HEK293 (cell line): Measurements from ENCODE around the gene PKP4.

Experiments
- CTCF ChIA-PET: fragments of 350-600 bp; formaldehyde crosslinking; extraction: SDS; loops from one replicate; lab custom pipeline; 2021; ENCODE audit warnings: antibody characterized with exemption; lab: Yijun Ruan, JAX
- POLR2A ChIA-PET: fragments of 300-600 bp; formaldehyde crosslinking; extraction: SDS; loops from one replicate; lab custom pipeline; 2020; ENCODE audit warnings: antibody characterized with exemption, inconsistent platforms; lab: Yijun Ruan, JAX
- H3K27ac ChIP-seq: fragments of 200-500 bp; sonication (Bioruptor generic); 2 replicates; pipeline ENCODE4 v1.5.1; 2014; ENCODE audit warnings: low read depth, low read length, control low read depth, inconsistent platforms; ENCODE audit errors: extremely low read depth
- H3K36me3 ChIP-seq, 2 experiments: fragments of 200-500 bp in 1 of 2; sonication (Bioruptor generic) in 1 of 2; 1 replicate in 1 of 2; 2 replicates in 1 of 2; pipeline ENCODE4 v1.5.1; 2014 to 2017; ENCODE audit warnings: inconsistent platforms in 2 of 2, low read length in 2 of 2; ENCODE audit not compliant: control insufficient read depth in 2 of 2, insufficient read depth in 1 of 2
- H3K4me1 ChIP-seq: fragments of 200-500 bp; sonication (Bioruptor generic); 2 replicates; pipeline ENCODE4 v1.5.1; 2014; ENCODE audit warnings: mild to moderate bottlenecking, low read length, inconsistent platforms; ENCODE audit not compliant: control insufficient read depth, insufficient read depth
- H3K4me3 ChIP-seq: 2 replicates; pipeline ENCODE4 v1.5.1; 2011; ENCODE audit warnings: low read depth, mild to moderate bottlenecking, control low read depth, low read length, moderate library complexity
- H3K9me3 ChIP-seq: fragments of 200-500 bp; sonication (Bioruptor generic); 2 replicates; pipeline ENCODE4 v1.5.1; 2014; ENCODE audit warnings: low read depth, low read length, inconsistent platforms; ENCODE audit not compliant: control insufficient read depth, insufficient read depth
- GLI2 ChIP-seq: fragments of 450-650 bp; formaldehyde crosslinking; IDR thresholded peaks from 2 replicates; pipeline ENCODE4; 2017; ENCODE audit warnings: missing biosample characterization, missing genetic modification characterization, low read depth, borderline replicate concordance
- GLIS2 ChIP-seq: fragments of 450-650 bp; formaldehyde crosslinking; IDR thresholded peaks from 2 replicates; pipeline ENCODE4 v1.5.1; 2016; ENCODE audit warnings: missing biosample characterization, missing genetic modification characterization
- MZF1 ChIP-seq: fragments of 450-650 bp; formaldehyde crosslinking; IDR thresholded peaks from 2 replicates; pipeline ENCODE4 v1.5.1; 2017; ENCODE audit warnings: missing biosample characterization, missing genetic modification characterization, borderline replicate concordance
- YY1 ChIP-seq: fragments of 450-650 bp; formaldehyde crosslinking; IDR thresholded peaks from 2 replicates; pipeline ENCODE4 v1.5.1; 2018; ENCODE audit warnings: missing biosample characterization, missing genetic modification characterization
- ZBTB21 ChIP-seq: fragments of 450-650 bp; formaldehyde crosslinking; IDR thresholded peaks from 2 replicates; pipeline ENCODE4 v1.5.1; 2017; ENCODE audit warnings: missing biosample characterization, missing genetic modification characterization
- ZFP41 ChIP-seq: fragments of 450-650 bp; formaldehyde crosslinking; IDR thresholded peaks from 2 replicates; pipeline ENCODE4 v1.5.1; 2016; ENCODE audit warnings: missing biosample characterization, missing genetic modification characterization, borderline replicate concordance
- ZNF266 ChIP-seq: fragments of 450-650 bp; formaldehyde crosslinking; IDR thresholded peaks from 2 replicates; pipeline ENCODE4 v1.5.1; 2016; ENCODE audit warnings: missing biosample characterization, missing genetic modification characterization, low read depth
- ZNF391 ChIP-seq: fragments of 450-650 bp; formaldehyde crosslinking; IDR thresholded peaks from 2 replicates; pipeline ENCODE4 v1.5.1; 2016; ENCODE audit warnings: low read depth, missing biosample characterization, missing genetic modification characterization, borderline replicate concordance
- ZNF433 ChIP-seq: fragments of 450-650 bp; formaldehyde crosslinking; IDR thresholded peaks from 2 replicates; pipeline ENCODE4 v1.5.1; 2016; ENCODE audit warnings: missing biosample characterization, missing genetic modification characterization, low read depth
- ZNF48 ChIP-seq: fragments of 450-650 bp; formaldehyde crosslinking; IDR thresholded peaks from 2 replicates; pipeline ENCODE4 v1.5.1; 2016; ENCODE audit warnings: missing biosample characterization, missing genetic modification characterization
- ZNF544 ChIP-seq: fragments of 450-650 bp; formaldehyde crosslinking; IDR thresholded peaks from 2 replicates; pipeline ENCODE4 v1.5.0; 2017; ENCODE audit warnings: missing biosample characterization, missing genetic modification characterization
- ZNF555 ChIP-seq: fragments of 450-650 bp; formaldehyde crosslinking; conservative IDR thresholded peaks from 2 replicates; pipeline ENCODE4 v1.5.1; 2017; ENCODE audit warnings: missing biosample characterization, mild to moderate bottlenecking, missing genetic modification characterization, inconsistent platforms
- ZXDB ChIP-seq: fragments of 450-650 bp; formaldehyde crosslinking; IDR thresholded peaks from 2 replicates; pipeline ENCODE4 v1.5.1; 2016; ENCODE audit warnings: missing biosample characterization, missing genetic modification characterization
- TF ChIP-seq, protein P1 (sequence below): fragments of 450-650 bp; formaldehyde crosslinking; IDR thresholded peaks from 2 replicates; pipeline ENCODE4; 2016; ENCODE audit warnings: missing biosample characterization, missing genetic modification characterization
- TF ChIP-seq, protein P2 (sequence below): fragments of 450-650 bp; formaldehyde crosslinking; IDR thresholded peaks from 2 replicates; pipeline ENCODE4 v1.5.1; 2016; ENCODE audit warnings: missing biosample characterization, missing genetic modification characterization
- TF ChIP-seq, protein P3 (sequence below): fragments of 450-650 bp; formaldehyde crosslinking; optimal IDR thresholded peaks from 2 replicates; pipeline ENCODE3; 2016; ENCODE audit warnings: missing biosample characterization, mild to moderate bottlenecking, missing genetic modification characterization
- TF ChIP-seq, protein P4 (sequence below): fragments of 450-650 bp; formaldehyde crosslinking; IDR thresholded peaks from 2 replicates; pipeline ENCODE4 v1.5.1; 2017; ENCODE audit warnings: missing biosample characterization, missing genetic modification characterization
- TF ChIP-seq, protein P5 (sequence below): fragments of 450-650 bp; formaldehyde crosslinking; IDR thresholded peaks from 2 replicates; pipeline ENCODE4 v1.5.1; 2016; ENCODE audit warnings: missing biosample characterization, missing genetic modification characterization
- TF ChIP-seq, protein P6 (sequence below): fragments of 450-650 bp; formaldehyde crosslinking; conservative IDR thresholded peaks from 2 replicates; pipeline ENCODE4 v1.5.1; 2016; ENCODE audit warnings: low read depth, missing biosample characterization, missing genetic modification characterization
- TF ChIP-seq, protein P7 (sequence below): fragments of 450-650 bp; formaldehyde crosslinking; IDR thresholded peaks from 2 replicates; pipeline ENCODE4 v1.5.1; 2016; ENCODE audit warnings: missing biosample characterization, missing genetic modification characterization

The PKP4 gene

DNA sequence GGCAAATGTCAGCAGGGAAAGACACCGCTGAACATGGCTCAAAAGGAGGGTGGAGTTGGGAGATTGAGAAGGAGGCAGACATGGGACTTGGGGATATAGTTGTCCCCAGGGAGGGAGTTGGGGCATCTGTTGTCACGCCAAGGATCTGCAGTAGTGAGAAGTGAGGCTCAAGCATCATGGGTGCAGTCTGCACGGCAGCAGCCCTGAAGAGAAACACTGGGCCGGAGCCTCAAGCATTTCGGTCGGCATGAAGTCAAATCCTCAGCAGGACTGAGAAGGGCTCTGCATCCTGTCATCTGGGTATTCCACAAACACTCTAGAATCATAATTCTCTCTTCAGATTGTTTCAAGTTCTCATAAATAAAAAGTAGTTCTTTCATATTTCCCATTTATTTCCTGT, 205.7 kb downstream of the PKP4 start (continued):
- TF ChIP-seq ZNF391 = no peak
- TF ChIP-seq, protein P1, sequence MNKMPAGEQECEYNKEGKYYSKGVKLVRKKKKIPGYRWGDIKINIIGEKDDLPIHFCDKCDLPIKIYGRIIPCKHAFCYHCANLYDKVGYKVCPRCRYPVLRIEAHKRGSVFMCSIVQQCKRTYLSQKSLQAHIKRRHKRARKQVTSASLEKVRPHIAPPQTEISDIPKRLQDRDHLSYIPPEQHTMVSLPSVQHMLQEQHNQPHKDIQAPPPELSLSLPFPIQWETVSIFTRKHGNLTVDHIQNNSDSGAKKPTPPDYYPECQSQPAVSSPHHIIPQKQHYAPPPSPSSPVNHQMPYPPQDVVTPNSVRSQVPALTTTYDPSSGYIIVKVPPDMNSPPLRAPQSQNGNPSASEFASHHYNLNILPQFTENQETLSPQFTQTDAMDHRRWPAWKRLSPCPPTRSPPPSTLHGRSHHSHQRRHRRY (tag by site-specific recombination) = no peak

DNA sequence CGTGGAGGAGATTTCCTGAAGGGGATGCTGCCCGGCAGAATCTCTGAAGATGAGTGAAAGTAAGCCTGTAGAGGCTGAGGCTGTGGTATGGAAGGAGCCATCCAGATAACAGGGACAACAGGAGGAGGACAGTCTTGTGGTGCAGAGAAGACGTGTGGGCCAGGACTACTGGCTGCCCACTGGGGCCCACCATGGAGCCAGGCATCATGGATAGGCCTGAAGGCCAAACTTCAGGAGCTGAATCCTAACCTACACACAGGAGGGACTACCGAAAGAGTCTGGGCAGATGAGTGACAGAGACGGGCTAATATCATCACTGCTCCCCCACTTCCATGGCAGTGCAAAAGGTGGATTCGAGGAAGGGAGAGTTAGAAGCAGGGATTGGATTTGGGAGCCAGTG, 207.0 kb downstream of the PKP4 start:
- Histone ChIP-seq H3K27ac (no peak overlapping the region), H3K4me3 (no peak overlapping the region), H3K4me1 (peaks cover 4% of the 10 kb centered on the region), H3K9me3 (no peaks in the 10 kb centered on the region), H3K36me3 (peaks cover 0 to 88% of the 10 kb centered on the region in 2 experiments; a peak in 1 of 3 replicates)
- POLR2A ChIA-PET = no interaction called here
- no peak for TF ChIP-seq ZBTB21
- TF ChIP-seq, protein P2, sequence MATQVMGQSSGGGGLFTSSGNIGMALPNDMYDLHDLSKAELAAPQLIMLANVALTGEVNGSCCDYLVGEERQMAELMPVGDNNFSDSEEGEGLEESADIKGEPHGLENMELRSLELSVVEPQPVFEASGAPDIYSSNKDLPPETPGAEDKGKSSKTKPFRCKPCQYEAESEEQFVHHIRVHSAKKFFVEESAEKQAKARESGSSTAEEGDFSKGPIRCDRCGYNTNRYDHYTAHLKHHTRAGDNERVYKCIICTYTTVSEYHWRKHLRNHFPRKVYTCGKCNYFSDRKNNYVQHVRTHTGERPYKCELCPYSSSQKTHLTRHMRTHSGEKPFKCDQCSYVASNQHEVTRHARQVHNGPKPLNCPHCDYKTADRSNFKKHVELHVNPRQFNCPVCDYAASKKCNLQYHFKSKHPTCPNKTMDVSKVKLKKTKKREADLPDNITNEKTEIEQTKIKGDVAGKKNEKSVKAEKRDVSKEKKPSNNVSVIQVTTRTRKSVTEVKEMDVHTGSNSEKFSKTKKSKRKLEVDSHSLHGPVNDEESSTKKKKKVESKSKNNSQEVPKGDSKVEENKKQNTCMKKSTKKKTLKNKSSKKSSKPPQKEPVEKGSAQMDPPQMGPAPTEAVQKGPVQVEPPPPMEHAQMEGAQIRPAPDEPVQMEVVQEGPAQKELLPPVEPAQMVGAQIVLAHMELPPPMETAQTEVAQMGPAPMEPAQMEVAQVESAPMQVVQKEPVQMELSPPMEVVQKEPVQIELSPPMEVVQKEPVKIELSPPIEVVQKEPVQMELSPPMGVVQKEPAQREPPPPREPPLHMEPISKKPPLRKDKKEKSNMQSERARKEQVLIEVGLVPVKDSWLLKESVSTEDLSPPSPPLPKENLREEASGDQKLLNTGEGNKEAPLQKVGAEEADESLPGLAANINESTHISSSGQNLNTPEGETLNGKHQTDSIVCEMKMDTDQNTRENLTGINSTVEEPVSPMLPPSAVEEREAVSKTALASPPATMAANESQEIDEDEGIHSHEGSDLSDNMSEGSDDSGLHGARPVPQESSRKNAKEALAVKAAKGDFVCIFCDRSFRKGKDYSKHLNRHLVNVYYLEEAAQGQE (tag by site-specific recombination) = no peak
- TF ChIP-seq, protein P3, sequence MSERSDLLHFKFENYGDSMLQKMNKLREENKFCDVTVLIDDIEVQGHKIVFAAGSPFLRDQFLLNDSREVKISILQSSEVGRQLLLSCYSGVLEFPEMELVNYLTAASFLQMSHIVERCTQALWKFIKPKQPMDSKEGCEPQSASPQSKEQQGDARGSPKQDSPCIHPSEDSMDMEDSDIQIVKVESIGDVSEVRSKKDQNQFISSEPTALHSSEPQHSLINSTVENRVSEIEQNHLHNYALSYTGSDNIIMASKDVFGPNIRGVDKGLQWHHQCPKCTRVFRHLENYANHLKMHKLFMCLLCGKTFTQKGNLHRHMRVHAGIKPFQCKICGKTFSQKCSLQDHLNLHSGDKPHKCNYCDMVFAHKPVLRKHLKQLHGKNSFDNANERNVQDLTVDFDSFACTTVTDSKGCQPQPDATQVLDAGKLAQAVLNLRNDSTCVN = no peak
- TF ChIP-seq, protein P4, sequence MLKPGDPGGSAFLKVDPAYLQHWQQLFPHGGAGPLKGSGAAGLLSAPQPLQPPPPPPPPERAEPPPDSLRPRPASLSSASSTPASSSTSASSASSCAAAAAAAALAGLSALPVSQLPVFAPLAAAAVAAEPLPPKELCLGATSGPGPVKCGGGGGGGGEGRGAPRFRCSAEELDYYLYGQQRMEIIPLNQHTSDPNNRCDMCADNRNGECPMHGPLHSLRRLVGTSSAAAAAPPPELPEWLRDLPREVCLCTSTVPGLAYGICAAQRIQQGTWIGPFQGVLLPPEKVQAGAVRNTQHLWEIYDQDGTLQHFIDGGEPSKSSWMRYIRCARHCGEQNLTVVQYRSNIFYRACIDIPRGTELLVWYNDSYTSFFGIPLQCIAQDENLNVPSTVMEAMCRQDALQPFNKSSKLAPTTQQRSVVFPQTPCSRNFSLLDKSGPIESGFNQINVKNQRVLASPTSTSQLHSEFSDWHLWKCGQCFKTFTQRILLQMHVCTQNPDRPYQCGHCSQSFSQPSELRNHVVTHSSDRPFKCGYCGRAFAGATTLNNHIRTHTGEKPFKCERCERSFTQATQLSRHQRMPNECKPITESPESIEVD (tag by site-specific recombination) = no peak
- TF ChIP-seq, protein P5, sequence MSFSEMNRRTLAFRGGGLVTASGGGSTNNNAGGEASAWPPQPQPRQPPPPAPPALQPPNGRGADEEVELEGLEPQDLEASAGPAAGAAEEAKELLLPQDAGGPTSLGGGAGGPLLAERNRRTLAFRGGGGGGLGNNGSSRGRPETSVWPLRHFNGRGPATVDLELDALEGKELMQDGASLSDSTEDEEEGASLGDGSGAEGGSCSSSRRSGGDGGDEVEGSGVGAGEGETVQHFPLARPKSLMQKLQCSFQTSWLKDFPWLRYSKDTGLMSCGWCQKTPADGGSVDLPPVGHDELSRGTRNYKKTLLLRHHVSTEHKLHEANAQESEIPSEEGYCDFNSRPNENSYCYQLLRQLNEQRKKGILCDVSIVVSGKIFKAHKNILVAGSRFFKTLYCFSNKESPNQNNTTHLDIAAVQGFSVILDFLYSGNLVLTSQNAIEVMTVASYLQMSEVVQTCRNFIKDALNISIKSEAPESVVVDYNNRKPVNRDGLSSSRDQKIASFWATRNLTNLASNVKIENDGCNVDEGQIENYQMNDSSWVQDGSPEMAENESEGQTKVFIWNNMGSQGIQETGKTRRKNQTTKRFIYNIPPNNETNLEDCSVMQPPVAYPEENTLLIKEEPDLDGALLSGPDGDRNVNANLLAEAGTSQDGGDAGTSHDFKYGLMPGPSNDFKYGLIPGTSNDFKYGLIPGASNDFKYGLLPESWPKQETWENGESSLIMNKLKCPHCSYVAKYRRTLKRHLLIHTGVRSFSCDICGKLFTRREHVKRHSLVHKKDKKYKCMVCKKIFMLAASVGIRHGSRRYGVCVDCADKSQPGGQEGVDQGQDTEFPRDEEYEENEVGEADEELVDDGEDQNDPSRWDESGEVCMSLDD (tag by site-specific recombination) = no peak
- TF ChIP-seq ZNF555 = no peak
- TF ChIP-seq, protein P6, sequence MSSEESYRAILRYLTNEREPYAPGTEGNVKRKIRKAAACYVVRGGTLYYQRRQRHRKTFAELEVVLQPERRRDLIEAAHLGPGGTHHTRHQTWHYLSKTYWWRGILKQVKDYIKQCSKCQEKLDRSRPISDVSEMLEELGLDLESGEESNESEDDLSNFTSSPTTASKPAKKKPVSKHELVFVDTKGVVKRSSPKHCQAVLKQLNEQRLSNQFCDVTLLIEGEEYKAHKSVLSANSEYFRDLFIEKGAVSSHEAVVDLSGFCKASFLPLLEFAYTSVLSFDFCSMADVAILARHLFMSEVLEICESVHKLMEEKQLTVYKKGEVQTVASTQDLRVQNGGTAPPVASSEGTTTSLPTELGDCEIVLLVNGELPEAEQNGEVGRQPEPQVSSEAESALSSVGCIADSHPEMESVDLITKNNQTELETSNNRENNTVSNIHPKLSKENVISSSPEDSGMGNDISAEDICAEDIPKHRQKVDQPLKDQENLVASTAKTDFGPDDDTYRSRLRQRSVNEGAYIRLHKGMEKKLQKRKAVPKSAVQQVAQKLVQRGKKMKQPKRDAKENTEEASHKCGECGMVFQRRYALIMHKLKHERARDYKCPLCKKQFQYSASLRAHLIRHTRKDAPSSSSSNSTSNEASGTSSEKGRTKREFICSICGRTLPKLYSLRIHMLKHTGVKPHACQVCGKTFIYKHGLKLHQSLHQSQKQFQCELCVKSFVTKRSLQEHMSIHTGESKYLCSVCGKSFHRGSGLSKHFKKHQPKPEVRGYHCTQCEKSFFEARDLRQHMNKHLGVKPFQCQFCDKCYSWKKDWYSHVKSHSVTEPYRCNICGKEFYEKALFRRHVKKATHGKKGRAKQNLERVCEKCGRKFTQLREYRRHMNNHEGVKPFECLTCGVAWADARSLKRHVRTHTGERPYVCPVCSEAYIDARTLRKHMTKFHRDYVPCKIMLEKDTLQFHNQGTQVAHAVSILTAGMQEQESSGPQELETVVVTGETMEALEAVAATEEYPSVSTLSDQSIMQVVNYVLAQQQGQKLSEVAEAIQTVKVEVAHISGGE (tag by site-specific recombination) = no peak
- TF ChIP-seq YY1 = no peak
- no peak for TF ChIP-seq ZNF433 (tag by site-specific recombination)
- TF ChIP-seq, protein P7, sequence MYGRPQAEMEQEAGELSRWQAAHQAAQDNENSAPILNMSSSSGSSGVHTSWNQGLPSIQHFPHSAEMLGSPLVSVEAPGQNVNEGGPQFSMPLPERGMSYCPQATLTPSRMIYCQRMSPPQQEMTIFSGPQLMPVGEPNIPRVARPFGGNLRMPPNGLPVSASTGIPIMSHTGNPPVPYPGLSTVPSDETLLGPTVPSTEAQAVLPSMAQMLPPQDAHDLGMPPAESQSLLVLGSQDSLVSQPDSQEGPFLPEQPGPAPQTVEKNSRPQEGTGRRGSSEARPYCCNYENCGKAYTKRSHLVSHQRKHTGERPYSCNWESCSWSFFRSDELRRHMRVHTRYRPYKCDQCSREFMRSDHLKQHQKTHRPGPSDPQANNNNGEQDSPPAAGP (tag by site-specific recombination) = no peak
- no peak for TF ChIP-seq GLI2 (tag by site-specific recombination)
- no peak for TF ChIP-seq ZNF266 (tag by site-specific recombination)
- no peak for TF ChIP-seq GLIS2
- TF ChIP-seq ZXDB (tag by site-specific recombination) = no peak
- no peak for TF ChIP-seq MZF1
- TF ChIP-seq ZNF544 = no peak
- TF ChIP-seq ZNF48 (tag by site-specific recombination) = no peak
- no peak for TF ChIP-seq ZFP41 (tag by site-specific recombination)
- CTCF ChIA-PET = no interaction called here
